GM21576 (cell line): ENCODE measurements around the gene MYL12A.

Source experiments
- ATAC-seq: cut with Tn5 transposase; IDR thresholded peaks from one replicate; pipeline ENCODE4 v1.9.1; 2021; ENCODE audit warnings: mild to moderate bottlenecking, moderate library complexity; ENCODE audit not compliant: unreplicated experiment

Gene MYL12A

GRCh38 chr18:3224223-3224622 lies 23.4 kb upstream of the MYL12A start:
- no peak for ATAC-seq

- ATAC-seq, result no peak
Observed at GRCh38 chr18:3225588-3225987, 22.0 kb upstream of the MYL12A start.

DNA sequence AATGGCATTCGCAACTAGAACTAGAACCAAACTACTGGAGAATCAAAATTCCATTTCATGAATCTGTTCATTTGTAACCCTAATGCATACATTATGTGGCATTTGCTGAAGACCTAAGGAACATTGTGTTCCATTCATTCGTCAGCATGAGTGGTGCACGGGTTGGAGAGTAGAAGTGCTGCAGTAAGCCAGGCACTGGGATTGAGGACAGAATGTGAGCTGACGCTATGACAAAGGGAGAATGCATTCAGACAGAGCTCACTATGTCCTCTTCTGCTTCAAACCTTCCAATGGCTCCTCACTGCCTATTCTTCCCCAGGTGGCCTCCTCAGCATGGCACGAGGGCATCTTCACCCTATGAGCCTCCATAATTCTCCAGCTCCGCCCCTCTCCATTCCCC lies 21.6 kb upstream of the MYL12A start:
- no peak for ATAC-seq

GRCh38 chr18:3230401-3231334 lies 16.9 kb upstream of the MYL12A start:
- ATAC-seq, result no peak

DNA sequence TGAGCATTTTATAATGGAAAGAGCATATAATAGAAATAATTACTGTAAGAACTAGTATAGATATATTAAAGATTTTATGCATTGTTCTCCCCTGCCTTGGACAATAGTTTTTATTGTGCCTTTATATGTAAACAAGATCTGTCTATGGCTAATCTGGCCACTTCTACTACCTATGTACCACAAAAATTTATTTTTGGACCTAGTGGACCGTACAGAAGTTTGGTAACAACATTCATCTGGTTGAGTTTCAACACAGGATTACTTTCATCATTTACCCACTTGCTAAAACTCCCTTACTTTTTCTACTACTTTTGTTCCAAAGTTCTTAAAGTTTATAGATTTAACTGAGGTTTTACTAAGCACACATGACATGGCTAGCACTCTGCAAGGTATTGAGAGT lies 14.6 kb upstream of the MYL12A start:
- no peak for ATAC-seq

- no peak for ATAC-seq
Observed at GRCh38 chr18:3233433-3234168, 14.0 kb upstream of the MYL12A start.

DNA sequence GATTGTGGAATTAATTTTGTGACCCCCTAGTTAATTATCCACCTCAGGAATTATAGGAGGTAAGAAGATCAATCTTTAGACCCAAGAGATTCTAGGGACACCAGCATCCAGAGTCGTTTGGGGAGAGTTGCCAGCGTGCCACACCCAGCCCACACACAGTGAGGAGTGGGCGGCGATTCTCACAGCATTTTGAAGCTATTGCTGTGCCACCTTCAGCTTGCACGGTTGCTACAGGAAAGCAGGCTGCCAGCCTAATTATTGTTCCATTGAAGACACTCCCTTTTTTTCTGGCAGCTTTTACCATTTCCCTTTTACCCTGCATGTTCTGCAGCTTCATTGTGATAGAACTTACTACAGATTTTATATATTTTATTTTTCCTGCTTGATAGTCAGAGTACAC lies 13.1 kb upstream of the MYL12A start:
- ATAC-seq, result no peak

GRCh38 chr18:3235846-3236245 lies 11.8 kb upstream of the MYL12A start:
- no peak for ATAC-seq

- no peak for ATAC-seq
Observed at GRCh38 chr18:3236470-3236869, 11.1 kb upstream of the MYL12A start.

DNA sequence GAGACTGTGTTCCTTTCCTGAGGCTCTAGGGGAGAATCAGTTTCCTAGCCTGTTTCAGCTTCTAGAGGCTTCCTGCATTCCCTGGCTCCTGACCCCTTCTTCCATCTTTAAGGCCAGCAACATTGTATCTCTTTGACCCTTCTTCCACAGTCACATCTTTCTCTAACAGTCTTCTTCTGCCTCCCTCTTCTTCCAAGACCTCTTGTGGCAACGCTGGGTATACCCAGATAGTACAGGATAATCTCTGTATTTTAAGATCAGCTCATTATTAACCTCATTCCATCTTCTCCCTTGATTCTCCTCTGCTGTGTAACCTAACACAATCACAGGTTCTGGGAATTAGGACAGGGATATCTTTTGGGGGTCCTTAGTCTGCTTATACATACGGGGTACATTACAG lies 8.9 kb upstream of the MYL12A start:
- ATAC-seq, result no peak

DNA sequence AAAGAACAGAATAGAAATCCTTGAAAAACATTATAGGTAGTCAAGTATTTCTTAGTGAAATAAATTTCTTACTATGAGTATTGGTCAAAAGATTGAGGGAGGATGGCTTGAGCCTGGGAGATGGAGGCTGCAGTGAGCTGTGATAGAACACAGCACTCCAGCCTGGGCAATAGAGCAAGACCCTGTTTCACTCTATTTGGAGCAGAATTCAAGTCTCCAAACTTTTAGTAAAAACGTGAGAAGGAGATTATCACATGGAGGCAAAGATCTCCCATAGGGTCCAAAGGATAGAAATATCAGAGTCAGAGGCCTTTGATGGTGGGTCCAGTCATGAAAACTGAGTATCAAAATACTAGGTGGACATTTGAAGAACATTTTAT lies 2.4 kb upstream of the MYL12A start:
- no peak for ATAC-seq

GRCh38 chr18:3245853-3246634 lies 1.6 kb upstream of the MYL12A start:
- ATAC-seq, result peak; percentile 58

GRCh38 chr18:3246635-3247239 lies 864 bp upstream of the MYL12A start:
- no peak for ATAC-seq

DNA sequence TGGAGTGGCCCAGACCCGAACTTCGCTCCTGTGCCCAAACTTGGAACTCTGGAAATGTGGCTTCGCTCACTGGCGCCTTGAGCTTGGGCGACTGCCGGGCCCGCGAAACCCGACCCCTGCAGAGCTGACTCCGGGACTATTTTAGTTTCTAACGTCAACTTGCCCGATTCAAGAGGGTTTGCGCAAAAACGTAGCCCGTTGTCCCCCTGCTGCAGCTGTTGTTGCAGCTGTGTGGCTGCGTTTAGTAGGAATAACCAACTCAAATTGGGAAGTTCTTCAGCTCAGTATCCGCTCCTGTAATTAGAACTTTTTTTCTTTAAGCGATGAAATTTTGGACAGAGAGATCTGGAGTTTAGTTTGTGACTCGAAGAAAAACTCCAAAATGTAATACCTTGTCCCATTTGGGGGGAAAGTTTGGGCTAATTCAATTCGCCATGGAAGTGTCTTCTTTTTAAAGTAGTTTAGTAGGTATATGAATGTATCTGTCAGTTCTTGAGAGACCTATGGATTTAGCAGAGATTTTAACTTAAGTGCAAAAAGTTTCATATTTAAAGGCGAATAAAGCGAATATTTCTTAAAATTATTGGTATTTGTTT lies 559 bp downstream of the MYL12A start:
- no peak for ATAC-seq

DNA sequence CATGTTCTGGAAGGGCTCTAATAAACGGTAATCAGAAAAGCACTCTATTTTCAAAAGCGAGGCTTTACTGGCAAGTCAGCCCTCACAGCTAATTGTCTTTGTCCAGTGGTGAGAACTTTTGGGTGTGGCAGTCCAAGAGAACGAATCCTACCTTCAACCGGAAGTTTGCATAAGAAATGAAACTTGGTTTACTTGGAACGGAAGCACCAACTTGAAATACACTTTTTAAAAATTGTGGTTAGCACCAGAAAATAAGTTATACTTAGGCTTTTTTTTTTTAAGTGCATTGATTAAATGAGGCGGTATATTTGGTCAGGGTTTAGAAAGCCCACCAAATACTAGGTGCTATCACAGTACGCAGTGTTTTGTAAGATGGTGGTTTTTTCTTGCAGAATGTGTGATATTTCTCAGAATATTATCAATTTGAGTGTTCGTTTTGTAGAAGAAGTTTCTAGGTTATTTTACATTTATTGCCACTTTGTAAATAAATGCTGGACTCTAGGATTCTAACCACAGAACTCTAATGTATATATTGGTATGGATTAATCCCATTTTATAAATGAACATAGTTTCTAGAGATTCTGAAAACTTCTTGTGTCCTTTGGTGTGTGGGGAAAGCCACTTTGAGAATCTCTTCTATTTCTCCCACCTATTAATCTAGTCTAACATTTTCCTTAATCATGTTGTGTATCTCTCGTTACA lies 1.2 kb downstream of the MYL12A start:
- no peak for ATAC-seq

GRCh38 chr18:3250237-3251107 lies 2.9 kb downstream of the MYL12A start:
- no peak for ATAC-seq

DNA sequence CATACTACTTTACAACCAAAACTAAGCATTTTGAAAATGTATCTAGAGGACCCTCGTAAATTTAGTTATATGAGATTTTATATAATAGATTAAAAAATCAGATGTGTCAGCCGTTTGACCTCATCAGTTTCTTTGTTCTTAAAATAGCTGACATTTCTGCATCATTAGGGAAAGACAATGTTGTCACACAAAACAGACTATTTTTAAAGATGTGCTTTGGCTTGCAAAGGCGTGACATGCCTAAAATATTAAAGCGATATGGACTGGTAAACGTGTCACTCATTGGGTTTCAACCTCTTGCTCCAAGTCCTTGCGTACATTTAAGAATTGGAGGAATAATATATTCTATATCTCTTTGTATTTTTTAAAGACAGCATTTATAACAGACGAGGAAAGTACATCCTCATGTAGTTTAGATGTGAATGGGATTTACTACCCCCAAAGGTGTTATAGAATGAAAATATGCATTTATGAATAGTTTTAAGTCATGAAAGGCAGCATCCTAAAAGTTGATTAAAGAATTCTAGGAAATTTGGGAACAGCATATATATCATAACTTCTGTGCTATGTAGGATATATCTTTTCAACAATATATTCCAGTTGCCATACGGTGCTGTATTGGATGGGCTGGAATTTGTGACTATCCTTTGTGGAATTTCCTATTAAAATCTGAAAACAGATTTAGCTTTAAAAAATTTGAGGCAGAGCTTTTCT lies 3.8 kb downstream of the MYL12A start:
- ATAC-seq, result no peak

DNA sequence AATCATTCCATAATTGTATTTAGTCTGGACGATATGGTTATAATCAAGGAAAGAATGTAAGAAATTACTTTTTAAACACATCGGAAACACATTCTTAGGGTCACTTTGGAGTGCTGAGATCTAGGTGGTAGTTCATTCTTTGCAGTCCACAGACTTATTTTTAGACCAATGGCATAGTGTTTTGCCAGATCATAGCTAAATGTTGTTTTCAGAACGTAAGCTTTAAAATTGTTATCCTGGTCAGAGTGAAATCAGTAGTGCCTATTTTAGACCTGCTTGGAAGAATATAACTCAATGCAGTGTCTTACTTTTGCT lies 4.3 kb downstream of the MYL12A start:
- ATAC-seq, result no peak

GRCh38 chr18:3252843-3253242 lies 5.2 kb downstream of the MYL12A start:
- no peak for ATAC-seq
